Peyer's patch (tissue), 4 donors: Measurements from ENCODE around the gene CEMP1.

Source experiments
- POLR2A ChIP-seq, 2 donors: fragments of 450-650 bp; IDR thresholded peaks; one replicate each; pipeline ENCODE4 v1.5.1; 2017; ENCODE audit warnings: antibody characterized with exemption in 2 of 2, mild to moderate bottlenecking in 2 of 2, moderate library complexity in 2 of 2
- TF ChIP-seq, protein P1 (sequence below), 6 experiments: fragments of 450-650 bp in 4 of 6; fragments of 200-600 bp in 2 of 6; sonication (generic) in 1 of 6; IDR thresholded peaks; one replicate each; pipeline ENCODE4 v1.5.1; 2017 to 2019; ENCODE audit warnings: antibody characterized with exemption in 6 of 6, mild to moderate bottlenecking in 3 of 6, moderate library complexity in 1 of 6

DNA sequence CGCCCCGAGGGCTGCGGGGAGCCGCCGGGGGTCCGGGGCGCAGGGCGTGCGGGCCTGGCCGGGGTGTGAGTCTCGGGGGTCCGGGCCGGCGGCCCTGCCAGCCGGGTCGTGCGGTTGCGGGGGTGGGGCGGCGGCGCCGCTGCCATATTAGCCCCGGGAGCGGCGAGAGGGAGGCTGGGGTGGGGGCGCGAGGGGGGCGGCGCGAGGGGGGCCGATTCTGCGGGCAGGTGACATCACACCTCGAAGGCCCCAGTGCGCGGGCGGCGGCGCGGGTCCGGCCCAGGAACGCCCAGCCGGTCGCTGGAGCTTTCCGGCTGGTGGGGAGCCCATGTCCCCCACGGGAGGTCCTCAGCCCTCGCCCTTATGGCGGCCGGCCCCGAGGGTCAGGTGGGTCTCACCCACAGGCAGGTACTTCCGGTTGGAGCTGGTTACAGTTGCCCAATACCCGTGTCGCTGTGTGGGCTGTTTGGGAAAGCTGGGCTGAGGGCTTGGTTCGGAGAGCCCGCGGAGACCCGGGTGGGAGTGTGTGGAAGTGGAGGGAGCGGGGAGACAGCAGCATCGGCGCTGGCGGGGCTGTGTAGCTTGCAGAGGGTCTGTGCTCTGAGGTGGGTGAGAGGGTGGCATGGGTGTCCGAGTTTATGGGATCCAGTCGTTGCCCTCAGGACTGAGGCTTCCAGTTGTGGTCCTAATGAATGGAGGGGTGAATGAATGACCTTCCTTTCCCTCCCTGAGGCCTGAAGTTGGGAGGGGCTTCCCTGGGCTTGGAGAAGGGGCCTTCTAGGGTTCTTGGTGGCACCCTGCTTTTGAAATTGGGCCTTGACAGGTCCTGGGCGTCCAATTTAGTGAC is 16.7 kb downstream of the CEMP1 start:
- TF ChIP-seq, protein P1, sequence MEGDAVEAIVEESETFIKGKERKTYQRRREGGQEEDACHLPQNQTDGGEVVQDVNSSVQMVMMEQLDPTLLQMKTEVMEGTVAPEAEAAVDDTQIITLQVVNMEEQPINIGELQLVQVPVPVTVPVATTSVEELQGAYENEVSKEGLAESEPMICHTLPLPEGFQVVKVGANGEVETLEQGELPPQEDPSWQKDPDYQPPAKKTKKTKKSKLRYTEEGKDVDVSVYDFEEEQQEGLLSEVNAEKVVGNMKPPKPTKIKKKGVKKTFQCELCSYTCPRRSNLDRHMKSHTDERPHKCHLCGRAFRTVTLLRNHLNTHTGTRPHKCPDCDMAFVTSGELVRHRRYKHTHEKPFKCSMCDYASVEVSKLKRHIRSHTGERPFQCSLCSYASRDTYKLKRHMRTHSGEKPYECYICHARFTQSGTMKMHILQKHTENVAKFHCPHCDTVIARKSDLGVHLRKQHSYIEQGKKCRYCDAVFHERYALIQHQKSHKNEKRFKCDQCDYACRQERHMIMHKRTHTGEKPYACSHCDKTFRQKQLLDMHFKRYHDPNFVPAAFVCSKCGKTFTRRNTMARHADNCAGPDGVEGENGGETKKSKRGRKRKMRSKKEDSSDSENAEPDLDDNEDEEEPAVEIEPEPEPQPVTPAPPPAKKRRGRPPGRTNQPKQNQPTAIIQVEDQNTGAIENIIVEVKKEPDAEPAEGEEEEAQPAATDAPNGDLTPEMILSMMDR (IDR thresholded peaks at IDR 0.05), result no peak
- TF ChIP-seq POLR2A (IDR thresholded peaks at IDR 0.05), result no peak
